Lower leg skin (tissue), 4 donors: Measurements from ENCODE around the gene PDK2. TPM values are rescaled to one million over a fixed set of nuclear protein-coding genes. Genes with fewer than 3 reads are reported as not detected.

Experiments used
- DNase-seq, 2 donors: peaks; one replicate each; pipeline ENCODE4 v3.0.0-alpha.2; 2019; ENCODE audit warnings: low spot score in 2 of 2
- H3K4me3 ChIP-seq: fragments of 200-600 bp; sonication (generic); 2 replicates; pipeline ENCODE4 v1.5.1; 2017; ENCODE audit warnings: mild to moderate bottlenecking, low read depth; ENCODE audit not compliant: poor library complexity, severe bottlenecking
- POLR2A ChIP-seq, 2 donors: fragments of 450-650 bp; IDR thresholded peaks; one replicate each; pipeline ENCODE4 v1.6.1; 2016 to 2017; ENCODE audit warnings: antibody characterized with exemption in 2 of 2, mild to moderate bottlenecking in 1 of 2, moderate library complexity in 1 of 2
- WGBS, 2 donors: methylation state at CpG; one replicate each; pipeline ENCODE4 v1.1.5; 2018; 5-methylcytosine and 5-hydroxymethylcytosine counted together
- intact Hi-C: fragments of 100-400 bp; cut with DNase I; formaldehyde crosslinking; loops from one replicate; pipeline ENCODE4 v1.15.0; 2023; ENCODE audit warnings: low total_unique reads
- total RNA-seq, 4 donors: library from RNA; depleted of rRNA; stranded (reverse); fragments of >200 nt; gene quantifications; one replicate each; pipeline ENCODE4 v1.1.0, GENCODE V29; 2016
- TF ChIP-seq, protein P1 (sequence below), 3 donors: fragments of 450-650 bp; IDR thresholded peaks; one replicate each; pipeline ENCODE4 v1.5.1; 2016; ENCODE audit warnings: antibody characterized with exemption in 3 of 3, mild to moderate bottlenecking in 3 of 3, moderate library complexity in 2 of 3

The PDK2 gene
- total RNA-seq, 4 donors from 2014 or later: 35.6 to 86.6 (median 57.0) TPM

DNA sequence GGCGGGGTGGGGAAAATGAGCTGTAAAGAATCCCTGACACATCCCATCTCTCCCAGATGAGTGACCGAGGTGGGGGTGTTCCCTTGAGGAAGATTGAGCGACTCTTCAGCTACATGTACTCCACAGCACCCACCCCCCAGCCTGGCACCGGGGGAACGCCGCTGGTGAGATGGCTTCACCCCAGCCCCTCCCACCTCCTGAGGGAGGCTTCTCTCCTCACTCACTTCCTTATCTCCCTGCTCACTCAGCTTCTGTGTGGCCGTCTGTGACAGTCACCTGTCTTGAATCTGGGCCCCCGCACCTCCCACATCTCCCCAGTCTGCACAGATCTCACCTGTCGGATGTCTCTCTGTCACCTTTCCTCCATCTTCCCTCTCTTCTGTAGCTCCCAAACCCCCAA lies 13.4 kb downstream of the PDK2 start:
- 82 to 86% methylated on average over 9 of the region's 9 CpGs for WGBS, 2 donors
- H3K4me3 ChIP-seq: no peak overlapping the region
- TF ChIP-seq POLR2A (IDR thresholded peaks at IDR 0.05): no peak
- TF ChIP-seq, protein P1, sequence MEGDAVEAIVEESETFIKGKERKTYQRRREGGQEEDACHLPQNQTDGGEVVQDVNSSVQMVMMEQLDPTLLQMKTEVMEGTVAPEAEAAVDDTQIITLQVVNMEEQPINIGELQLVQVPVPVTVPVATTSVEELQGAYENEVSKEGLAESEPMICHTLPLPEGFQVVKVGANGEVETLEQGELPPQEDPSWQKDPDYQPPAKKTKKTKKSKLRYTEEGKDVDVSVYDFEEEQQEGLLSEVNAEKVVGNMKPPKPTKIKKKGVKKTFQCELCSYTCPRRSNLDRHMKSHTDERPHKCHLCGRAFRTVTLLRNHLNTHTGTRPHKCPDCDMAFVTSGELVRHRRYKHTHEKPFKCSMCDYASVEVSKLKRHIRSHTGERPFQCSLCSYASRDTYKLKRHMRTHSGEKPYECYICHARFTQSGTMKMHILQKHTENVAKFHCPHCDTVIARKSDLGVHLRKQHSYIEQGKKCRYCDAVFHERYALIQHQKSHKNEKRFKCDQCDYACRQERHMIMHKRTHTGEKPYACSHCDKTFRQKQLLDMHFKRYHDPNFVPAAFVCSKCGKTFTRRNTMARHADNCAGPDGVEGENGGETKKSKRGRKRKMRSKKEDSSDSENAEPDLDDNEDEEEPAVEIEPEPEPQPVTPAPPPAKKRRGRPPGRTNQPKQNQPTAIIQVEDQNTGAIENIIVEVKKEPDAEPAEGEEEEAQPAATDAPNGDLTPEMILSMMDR (IDR thresholded peaks at IDR 0.05): no peak
- intact Hi-C loops: no loop called here
- no peak for DNase-seq

DNA sequence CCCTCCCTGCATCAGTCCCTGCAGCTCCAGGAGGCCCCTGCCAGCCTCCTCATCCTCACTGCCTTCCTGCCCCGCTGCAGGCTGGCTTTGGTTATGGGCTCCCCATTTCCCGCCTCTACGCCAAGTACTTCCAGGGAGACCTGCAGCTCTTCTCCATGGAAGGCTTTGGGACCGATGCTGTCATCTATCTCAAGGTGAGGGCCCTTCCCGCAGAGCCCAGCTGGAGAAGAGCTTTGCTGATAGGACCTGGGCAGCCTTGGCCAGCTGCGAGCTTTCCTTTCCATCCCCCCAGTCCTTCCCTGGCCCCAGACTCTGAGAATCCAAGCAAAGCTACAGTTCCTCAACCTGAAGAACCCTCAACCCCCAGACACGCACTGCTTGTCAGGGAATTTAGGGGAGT lies 14.1 kb downstream of the PDK2 start:
- intact Hi-C loops: no loop called here

DNA sequence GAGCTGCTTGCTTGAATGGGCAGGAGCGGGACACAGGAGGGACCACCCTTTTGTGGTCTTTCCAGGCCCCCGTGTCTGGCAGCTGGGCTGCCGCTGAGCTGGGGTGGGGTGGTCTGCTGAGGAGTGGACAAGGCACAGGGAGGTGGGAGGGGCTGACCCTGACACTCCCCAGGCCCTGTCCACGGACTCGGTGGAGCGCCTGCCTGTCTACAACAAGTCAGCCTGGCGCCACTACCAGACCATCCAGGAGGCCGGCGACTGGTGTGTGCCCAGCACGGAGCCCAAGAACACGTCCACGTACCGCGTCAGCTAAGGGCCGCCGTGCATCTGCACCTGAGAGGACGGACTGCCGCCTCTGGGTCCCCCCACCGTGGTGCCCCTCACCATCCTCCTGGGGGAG lies 14.6 kb downstream of the PDK2 start:
- TF ChIP-seq POLR2A (IDR thresholded peaks at IDR 0.05): no peak
- H3K4me3 ChIP-seq: no peak overlapping the region
- no peak for DNase-seq
- intact Hi-C loops: no loop called here
- WGBS, 2 donors: 91 to 93% methylated on average over 9 to 19 of the region's 19 CpGs

More for the DNA sequence above, 14.1 kb downstream of the PDK2 start:
- WGBS, 2 donors: 87% methylated on average over 7 of the region's 7 CpGs
- TF ChIP-seq POLR2A (IDR thresholded peaks at IDR 0.05): no peak
- TF ChIP-seq, protein P1 (IDR thresholded peaks at IDR 0.05): no peak
- DNase-seq: no peak
- no peak overlapping the region for H3K4me3 ChIP-seq

DNA sequence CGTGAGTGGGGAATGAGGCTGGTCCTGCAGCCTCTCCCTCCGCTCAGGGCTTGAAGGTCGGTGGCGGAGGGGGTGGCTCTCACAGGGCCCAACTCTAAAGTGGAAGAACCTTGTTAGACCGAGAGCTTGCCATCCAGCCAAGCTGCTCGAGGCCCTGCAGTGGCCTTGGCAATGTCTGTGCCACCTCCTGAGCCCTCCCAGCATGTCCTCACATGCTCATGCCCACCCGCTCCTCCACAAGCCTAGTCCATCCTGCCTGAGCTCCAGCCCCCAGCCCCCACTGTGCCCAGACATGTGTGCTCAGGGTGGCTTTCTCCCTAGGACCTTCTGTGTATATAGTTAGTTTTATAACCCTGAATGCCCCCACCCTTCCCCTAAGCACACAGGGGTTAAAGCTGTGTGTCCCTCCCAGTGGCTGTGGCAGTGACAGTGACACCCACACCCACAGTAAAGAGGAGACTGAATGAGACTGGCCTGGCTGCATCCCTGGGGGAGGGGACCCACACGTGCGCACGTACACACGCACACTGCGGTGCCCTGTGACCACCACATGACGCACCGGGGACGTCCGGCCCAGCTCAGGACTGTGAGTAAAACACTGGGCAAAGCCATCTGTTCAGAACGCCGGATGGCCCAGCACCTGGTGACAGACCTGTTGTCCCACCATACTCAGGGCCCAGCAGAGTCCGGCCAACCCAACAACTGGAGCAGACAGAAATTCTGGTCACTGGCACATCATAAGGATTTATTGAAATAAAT lies 15.6 kb downstream of the PDK2 start:
- no peak for DNase-seq
- intact Hi-C loops: no loop called here
- 79 to 86% methylated on average over 19 of the region's 19 CpGs for WGBS, 2 donors
- no peak for TF ChIP-seq POLR2A (IDR thresholded peaks at IDR 0.05)
- TF ChIP-seq, protein P1 (IDR thresholded peaks at IDR 0.05): no peak
- H3K4me3 ChIP-seq: no peak overlapping the region

DNA sequence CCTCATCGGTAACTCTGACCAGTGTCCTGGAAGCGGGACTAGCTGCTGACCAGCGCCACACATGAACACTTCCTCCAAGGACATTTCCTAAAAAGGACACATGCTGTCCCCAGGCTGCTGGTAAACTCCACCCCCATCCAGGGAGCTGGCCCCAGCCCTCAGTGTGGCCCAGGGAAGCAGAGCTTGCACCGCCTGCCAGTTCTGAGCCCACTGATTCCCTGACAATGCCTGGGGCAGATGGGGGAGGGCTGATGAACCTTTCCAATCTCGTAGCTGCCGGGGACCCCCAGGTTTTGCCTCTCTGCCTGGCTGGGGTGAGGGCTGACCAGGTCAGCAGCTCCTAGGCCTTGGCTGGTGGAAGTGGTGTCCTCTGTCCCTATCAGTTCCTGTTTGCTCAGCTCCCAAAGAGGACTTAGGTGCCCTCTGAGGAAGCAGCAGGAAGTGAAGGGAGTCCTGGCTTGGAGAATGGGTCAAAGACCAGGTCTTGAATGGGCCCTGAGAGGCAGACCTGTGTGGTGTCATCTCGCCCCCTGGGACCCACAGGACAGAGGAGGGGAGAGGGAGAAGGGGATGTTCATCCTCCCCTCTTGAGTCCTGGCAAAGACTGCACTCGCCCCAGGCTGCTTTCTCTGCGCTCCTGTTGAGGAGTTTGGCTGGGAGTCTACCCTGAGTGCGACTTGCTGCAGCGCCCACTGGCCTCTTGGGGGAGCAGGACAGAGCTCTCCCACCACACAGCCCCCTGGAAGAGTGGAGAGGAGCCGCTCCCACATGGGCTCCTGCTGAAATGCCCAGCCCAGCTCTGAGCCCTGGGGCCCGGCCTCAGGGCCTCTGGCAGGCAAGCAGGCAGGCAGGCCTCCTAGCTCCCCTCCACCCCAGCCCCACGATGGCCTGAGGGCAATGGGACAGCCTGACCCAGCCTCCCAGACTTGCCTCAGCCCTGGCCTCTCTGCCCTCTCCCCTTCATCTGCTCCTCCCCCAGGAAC lies 16.8 kb downstream of the PDK2 start:
- TF ChIP-seq POLR2A (IDR thresholded peaks at IDR 0.05): no peak
- TF ChIP-seq, protein P1 (IDR thresholded peaks at IDR 0.05): no peak
- intact Hi-C loops: no loop called here
- DNase-seq: no peak
- WGBS, 2 donors: 55 to 56% methylated on average over 8 to 13 of the region's 14 CpGs
- H3K4me3 ChIP-seq: no peak overlapping the region

DNA sequence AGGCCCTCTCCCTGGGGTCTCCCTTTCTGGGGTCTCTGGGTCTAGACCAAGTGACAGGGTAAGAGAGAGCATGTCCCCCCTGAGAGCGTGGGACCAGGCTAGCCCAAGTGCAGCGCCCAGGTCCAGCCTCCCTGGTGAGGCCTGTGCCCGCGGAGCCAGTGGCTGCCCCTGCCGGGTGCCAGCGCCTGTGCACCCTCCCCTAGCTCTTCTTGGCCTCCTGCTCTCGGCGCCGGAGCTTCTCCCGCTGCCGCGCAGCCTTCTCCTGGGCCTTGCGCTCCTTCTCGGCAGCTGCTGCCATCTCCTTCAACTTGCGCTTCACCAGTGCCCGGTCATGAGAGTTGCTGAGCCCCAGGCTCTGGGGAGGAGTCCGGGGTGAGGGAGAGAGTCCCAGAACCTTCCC lies 17.5 kb downstream of the PDK2 start:
- intact Hi-C loops: no loop called here
- H3K4me3 ChIP-seq: no peak overlapping the region
- DNase-seq: no peak
- no peak for TF ChIP-seq POLR2A (IDR thresholded peaks at IDR 0.05)
- TF ChIP-seq, protein P1 (IDR thresholded peaks at IDR 0.05): no peak
- 44 to 53% methylated on average over 16 to 17 of the region's 17 CpGs for WGBS, 2 donors
